Daoy (cell line): Measurements from ENCODE around the gene CPZ. TPM values are rescaled to one million over a fixed set of nuclear protein-coding genes. Genes with fewer than 3 reads are reported as not detected.
"Not testable (repeated sequence)": the region's sequence is repeated elsewhere in the genome, so short reads cannot be mapped to it uniquely, and the experiment has no call there.

ENCODE experiments used
- DNase-seq: peaks from one replicate; pipeline ENCODE4 v3.0.0-alpha.2; 2015; ENCODE audit warnings: low read depth
- total RNA-seq: library from RNA; depleted of rRNA; stranded (reverse); fragments of >200 nt; shearing (Covaris generic); gene quantifications from 2 replicates; pipeline ENCODE4 v1.2.3, GENCODE V29; 2014

CPZ gene
- total RNA-seq, 1 experiment from 2014 or later = 0.80 TPM

DNA sequence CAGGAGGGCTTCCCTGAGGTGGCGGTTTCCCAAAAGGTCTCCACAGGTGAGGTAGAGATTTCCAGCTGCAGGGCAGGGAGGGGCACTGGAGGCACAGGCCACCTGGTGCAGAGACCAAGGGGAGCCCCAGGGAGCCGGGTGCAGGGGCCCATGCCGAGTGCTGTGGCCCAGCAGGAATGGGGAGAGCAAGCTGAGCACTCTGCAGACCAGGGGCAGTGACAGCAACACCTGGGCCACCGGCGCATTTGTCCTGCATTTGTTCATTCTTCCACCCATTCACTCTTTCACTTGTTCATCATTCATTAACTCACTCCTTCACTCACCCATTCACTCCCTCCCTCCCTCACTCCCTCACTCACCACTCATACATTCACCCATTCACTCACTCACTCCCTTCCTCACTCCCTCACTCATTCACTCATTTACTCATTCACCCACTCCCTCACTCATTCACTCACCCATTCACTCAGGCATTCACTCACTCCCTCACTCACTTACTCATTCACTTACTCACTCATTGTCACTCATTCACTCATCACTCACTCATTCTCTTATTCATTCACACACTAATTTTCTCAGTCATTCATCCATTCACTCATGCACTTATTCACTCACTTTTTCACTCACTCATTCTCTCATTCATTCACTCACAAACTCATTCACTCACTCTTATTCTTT lies 16.3 kb downstream of the CPZ start:
- DNase-seq = no peak

GRCh38 chr4:8609406-8609805 lies 16.8 kb downstream of the CPZ start:
- DNase-seq = no peak

DNA sequence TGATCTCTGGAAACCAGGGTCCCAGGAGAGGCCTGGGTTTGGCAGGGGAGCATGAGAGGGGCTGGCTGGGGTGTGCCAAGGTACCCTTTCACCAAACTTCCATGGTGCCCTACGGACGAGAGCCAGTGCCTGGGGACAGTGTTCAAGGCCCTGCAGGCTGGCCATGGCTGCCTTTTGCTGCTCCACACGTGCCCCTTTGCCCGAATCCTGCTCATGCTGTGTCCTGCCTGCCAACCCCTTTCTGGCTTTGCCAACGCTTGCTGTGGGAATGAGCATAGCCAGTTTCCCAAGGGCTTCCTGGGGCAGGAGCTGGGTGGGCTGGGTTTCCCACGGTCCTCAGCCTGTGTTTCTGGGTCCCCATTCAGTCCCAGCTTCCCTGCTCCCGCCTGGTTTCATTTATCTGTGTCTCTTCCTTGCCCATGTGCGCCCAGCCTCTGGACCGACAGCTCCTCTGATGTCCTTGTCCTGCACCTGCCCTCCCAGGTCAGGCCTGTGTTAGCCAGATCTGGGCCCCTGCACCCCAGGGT lies 17.3 kb downstream of the CPZ start:
- no peak for DNase-seq

DNA sequence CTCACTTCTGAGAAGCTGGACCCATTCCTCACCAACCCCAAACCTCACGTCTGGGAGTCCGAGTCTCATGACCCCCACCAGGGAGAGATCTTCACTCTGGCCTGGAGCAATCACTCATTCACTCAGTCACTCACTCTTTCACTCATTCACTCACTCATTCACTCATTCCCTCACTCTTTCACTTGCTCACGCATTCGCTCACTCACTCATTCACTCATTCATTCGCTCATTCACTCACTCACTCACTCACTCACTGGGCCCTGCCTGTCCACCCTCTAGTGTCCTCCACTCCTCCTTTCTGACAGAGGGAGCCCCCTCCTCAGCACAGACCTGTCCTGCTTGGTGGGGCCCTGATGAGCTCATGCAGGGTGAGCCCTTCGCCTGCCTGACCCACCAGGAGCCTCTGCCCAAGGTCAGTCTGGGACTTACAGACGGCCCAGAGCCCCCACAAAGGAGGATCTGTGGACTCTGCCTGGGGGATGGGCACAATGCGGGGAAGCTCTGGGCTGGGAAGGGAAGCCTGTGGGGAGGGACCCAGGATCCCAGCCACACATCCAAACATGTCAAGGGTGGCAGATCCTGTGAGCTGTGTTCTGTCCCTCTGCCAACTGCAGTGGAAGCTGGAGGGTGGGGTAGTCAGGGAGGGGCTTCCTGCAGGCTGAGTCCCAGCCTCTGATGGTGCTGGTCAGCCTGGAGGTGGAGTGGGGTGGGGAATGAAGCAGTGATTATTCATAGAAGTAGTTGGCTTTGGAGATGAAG lies 18.5 kb downstream of the CPZ start:
- no peak for DNase-seq

DNA sequence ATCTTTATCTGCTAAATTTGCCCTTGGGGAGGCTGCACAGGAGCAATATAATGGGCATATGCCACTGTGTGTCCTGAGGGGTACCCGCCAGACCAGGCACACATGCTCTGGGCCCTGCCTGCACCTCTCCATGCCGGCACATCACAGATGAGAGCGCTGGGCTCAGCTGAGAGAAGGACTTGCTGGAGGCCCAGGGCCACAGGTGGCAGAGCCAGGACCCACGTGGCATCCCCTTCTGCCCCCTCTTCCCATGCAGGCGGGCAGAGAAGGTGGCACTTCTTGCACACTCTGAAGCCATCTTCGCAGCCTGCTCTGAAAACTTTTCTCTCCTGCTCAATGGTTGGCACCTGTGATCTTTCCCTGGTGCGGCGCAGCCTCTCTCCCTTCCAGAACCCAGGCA lies 20.1 kb downstream of the CPZ start:
- DNase-seq = no peak

DNA sequence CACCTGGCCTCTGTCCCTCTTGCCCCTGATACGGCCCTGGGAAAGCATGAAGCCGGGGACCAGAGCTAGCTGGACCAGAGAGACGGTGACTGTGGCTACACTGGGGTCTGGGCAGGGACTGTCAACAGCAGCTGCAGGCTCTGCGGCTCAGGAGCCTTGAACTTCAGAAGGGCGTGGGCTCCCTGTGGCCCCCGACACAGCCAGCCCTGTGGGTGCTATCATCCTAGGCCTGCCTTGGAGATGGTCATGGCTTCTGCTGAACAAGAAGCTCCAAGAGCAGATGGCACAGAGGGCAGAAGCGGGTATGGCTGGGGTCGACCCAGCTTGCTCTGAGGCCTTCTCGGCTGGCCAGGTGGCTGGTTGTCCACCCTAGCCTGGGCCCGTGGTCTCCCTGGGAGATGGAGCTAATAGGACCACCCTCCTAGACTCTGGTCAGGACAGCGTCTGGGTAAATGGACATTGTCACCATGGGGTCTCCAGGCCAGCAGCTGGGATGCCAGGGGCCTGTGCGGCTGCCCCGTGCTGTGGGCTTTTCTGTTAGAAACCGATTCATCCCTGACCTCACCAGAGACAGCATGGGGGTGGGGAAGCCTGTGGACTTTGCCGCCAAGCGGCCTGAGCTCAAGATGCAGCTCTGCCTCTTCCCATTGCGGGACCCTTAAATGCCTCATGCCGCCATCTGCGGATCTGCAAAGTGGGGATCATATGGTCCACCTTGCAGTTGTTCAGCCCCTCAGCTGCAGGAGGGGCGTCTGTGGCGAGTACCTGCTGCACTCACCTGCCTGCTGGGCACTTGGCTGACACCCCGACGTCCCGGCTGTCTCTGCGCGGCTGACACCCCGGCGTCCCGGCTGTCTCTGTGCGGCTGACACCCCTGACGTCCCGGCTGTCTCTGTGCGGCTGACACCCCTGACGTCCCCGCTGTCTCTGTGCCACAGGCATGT lies 21.1 kb downstream of the CPZ start:
- no peak for DNase-seq

GRCh38 chr4:8614365-8615193 lies 22.0 kb downstream of the CPZ start:
- no peak for DNase-seq

- DNase-seq = no peak
Measured at GRCh38 chr4:8615366-8615765, 22.8 kb downstream of the CPZ start.

DNA sequence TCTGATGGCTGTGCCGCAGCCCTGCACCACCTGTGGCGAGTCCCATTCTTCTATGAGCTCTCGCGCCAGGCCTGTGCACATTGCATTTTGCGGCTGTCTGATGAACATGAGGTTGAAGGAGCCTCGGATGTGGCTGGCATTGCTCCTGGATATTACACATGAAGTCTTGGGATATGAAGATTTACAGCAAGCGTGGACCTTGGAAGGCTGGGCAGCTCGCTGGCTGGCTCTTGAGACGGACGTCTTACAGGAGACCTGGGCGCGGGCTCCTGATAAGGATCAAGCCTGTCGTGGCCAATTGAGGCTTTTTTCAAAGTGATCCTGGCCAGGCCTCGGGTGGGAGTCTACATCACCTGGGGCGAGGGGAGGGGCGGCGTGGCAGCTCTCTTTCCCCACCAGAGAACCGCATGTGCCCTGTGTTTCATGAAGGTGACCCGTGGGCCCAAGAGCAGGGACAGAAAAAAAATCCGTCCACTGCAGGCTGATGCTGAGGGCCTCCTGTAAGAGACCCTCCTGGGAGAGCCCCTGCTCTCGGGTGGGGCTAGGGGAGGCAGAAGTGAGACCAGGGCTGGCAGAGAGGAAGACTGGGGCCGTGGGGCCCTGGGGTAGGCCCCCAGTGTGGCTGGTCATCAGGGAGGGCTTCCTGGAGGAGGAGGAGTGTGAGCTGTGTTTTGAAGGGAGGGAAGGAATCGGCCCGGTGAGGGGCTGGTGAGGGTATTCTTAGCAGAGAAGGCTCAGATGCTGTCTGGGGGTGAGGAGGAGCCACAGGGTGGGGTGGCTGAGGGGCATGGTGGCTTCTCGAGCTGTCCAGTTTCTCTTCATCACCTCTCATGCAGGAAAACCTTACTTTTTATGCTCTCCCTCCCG lies 23.6 kb downstream of the CPZ start:
- DNase-seq = no peak

DNA sequence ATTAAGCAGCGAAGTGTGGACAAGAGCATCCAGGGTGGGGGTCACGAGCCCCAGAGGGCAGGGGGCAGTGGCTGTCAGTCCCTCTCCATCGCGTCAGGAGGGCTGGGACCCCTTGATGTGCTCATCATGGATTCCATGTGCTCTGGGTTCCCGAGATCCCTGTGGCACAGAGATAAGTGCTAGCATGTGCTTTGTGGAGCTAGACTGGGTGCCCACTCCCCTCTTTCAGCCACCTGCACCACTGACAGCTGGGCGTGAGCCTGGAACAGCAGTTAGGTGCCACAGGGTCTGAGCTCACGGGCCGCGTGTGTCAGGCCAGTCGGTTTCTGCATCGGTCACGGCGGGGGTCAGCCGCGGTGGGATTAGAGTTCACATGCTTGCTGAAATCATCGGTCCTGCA lies 24.3 kb downstream of the CPZ start:
- no peak for DNase-seq

- DNase-seq = no peak
Measured at GRCh38 chr4:8617486-8618040, 25.0 kb downstream of the CPZ start.

GRCh38 chr4:8618421-8618820 lies 25.9 kb downstream of the CPZ start:
- no peak for DNase-seq

DNA sequence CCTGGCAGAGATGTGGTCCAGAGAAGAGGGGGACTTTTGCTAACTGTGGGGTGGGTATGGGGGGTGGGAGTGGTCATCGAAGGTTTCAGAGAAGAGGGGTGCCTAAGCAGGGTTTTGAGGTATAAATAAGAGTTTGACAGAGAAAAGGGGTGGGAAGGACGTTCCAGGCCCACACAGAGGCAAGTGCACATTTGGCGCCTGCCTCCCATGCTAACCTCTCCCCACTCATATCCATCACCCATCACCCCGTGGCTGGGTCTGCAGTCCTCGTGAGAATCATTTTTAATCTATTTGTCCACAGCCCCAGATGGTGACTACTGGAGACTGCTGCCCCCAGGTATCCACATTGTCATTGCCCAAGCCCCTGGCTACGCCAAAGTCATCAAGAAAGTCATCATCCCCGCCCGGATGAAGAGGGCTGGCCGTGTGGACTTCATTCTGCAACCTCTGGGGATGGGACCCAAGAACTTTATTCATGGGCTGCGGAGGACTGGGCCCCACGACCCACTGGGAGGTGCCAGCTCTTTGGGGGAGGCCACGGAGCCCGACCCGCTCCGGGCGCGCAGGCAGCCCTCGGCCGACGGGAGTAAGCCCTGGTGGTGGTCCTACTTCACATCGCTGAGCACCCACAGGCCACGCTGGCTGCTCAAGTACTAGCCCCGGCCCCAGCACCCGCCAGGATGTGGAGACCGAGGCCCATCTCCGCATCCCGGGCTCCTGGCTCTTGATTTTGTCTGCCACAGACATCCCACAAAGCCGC lies 26.6 kb downstream of the CPZ start:
- no peak for DNase-seq

DNA sequence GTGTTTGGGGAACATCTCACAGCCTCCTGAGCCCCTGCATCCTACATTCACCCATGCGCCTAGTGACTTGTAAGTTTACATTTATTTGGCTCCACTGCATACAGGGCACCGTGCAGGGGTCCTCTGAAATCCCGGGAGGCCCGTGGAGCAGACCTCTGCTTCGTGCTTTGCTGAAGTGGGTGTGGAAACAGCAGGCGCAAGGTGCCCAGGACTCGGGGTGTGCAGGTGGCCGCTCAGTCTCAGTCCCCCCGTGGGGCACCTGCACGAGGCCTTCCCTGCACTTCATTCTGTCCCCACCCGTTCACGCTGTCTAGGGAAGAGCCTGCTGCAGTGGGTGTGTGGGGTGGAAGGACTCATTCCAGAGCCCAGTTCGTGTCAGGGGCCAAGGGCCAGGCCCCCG lies 28.6 kb downstream of the CPZ start:
- not testable (repeated sequence) for DNase-seq

DNA sequence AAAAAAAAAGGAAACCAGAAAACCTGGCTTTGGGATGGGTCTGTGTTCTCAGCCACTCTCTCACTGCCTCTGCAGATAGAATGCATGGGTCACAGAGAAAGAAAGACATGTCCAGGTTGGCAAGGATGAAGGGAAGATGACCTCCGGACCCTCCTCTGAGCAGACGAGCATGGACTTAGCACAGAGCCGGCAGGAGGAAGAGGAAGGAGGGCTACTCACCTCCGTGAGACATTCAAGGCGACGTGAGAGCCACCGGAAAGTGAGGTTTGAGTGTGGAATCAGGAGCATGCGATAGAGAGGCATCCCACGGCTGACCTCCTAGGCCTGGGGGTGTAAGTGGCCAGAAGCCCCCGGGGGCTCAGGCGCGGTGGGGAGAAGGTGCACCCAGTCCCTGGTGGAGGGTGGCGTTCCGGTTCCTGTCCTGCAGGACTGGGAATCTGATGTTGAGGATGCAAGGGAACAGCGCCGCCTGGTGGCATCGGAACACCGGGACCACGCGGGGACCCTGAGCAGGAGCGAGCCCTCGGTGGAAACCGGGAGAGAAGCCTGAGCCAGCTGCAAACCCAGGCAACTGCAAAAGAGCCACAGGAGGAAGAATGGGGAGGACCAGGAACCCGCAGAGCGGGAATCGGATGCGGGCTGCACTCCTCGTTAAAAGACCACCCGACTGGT lies 32.2 kb downstream of the CPZ start:
- DNase-seq = not testable (repeated sequence)

GRCh38 chr4:8630240-8630905 lies 37.8 kb downstream of the CPZ start:
- not testable (repeated sequence) for DNase-seq

DNA sequence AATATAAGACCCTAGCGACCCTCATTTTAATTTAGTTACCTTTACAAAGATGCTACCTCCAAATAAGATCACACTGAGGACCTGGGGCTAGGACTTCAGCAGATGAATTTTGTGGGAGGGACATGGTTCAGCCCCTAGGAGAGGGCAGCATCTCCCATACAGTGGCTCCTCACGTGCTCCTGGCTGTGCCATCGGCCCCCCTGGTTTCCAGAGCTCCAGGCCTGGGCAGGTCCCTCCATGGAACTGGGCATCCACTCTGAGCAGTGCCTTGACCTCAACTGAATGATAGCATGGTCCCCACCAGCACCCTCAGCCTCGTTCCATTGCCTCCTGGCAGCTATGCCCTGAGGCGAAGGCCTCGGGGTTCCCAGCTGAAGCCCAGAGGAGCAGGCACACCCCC lies 39.3 kb downstream of the CPZ start:
- DNase-seq = not testable (repeated sequence)

DNA sequence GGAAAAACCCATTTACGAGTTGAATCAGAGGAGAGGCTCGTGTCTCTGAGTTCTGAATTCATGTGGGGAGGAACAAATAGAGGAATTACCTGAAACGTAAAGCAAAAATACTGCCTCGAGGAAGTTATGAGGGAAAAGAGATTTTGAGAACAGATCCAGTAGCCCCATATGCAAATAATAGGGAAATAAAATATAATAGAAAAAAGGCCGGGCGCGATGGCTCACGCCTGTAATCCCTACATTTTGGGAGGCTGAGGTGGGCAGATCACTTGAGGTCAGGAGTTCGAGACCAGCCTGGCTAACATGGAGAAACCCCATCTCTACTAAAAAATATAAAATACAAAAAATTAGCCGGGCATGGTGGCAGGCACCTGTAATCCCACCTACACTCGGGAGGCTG lies 42.2 kb downstream of the CPZ start:
- not testable (repeated sequence) for DNase-seq
